Measurements from ENCODE around the gene PLEKHM3.

The PLEKHM3 gene

GRCh38 chr2:207929923-207930322, 95.4 kb downstream of the PLEKHM3 start:
- TF ChIP-seq CTCF (IDR thresholded peaks at IDR 0.05; ENCODE audit: low read depth, low read length) = no peak
- no peak for DNase-seq (ENCODE audit: low read depth in 2 of 2)
- H3K4me3 ChIP-seq (replicated peaks in 1 of 2; ENCODE audit: low read depth in 2 of 2, low read length in 2 of 2) = no peak overlapping the region

- H3K4me3 ChIP-seq (replicated peaks in 1 of 2; ENCODE audit: low read depth in 2 of 2, low read length in 2 of 2) = no peak overlapping the region
- TF ChIP-seq CTCF (IDR thresholded peaks at IDR 0.05; ENCODE audit: low read depth, low read length) = no peak
- DNase-seq (ENCODE audit: low read depth in 2 of 2) = peak in 1 of 2 donors; percentile 5
Observed at GRCh38 chr2:207928079-207928478, 97.2 kb downstream of the PLEKHM3 start.

- TF ChIP-seq CTCF (IDR thresholded peaks at IDR 0.05; ENCODE audit: low read depth, low read length) = no peak
- DNase-seq (ENCODE audit: low read depth in 2 of 2) = peak in 1 of 2 donors; percentile 19
- H3K4me3 ChIP-seq (replicated peaks in 1 of 2; ENCODE audit: low read depth in 2 of 2, low read length in 2 of 2) = no peak overlapping the region
Observed at GRCh38 chr2:207926989-207927300, 98.4 kb downstream of the PLEKHM3 start.

GRCh38 chr2:207926133-207926988, 99.0 kb downstream of the PLEKHM3 start:
- no peak for TF ChIP-seq CTCF (IDR thresholded peaks at IDR 0.05; ENCODE audit: low read depth, low read length)
- peak overlapping the region in 1 of 2 donors; percentile 19 for H3K4me3 ChIP-seq (replicated peaks in 1 of 2; ENCODE audit: low read depth in 2 of 2, low read length in 2 of 2)
- DNase-seq (ENCODE audit: low read depth in 2 of 2) = peak; percentile 76 to 96

GRCh38 chr2:207925601-207926000, 99.7 kb downstream of the PLEKHM3 start:
- no peak for TF ChIP-seq CTCF (IDR thresholded peaks at IDR 0.05; ENCODE audit: low read depth, low read length)
- no peak for DNase-seq (ENCODE audit: low read depth in 2 of 2)
- H3K4me3 ChIP-seq (replicated peaks in 1 of 2; ENCODE audit: low read depth in 2 of 2, low read length in 2 of 2) = peak overlapping the region in 1 of 2 donors; percentile 19

GRCh38 chr2:207921606-207922005, 103.7 kb downstream of the PLEKHM3 start:
- no peak for TF ChIP-seq CTCF (IDR thresholded peaks at IDR 0.05; ENCODE audit: low read depth, low read length)
- no peak overlapping the region for H3K4me3 ChIP-seq (replicated peaks in 1 of 2; ENCODE audit: low read depth in 2 of 2, low read length in 2 of 2)
- no peak for DNase-seq (ENCODE audit: low read depth in 2 of 2)

GRCh38 chr2:207920721-207921120, 104.6 kb downstream of the PLEKHM3 start:
- no peak for DNase-seq (ENCODE audit: low read depth in 2 of 2)
- TF ChIP-seq CTCF (IDR thresholded peaks at IDR 0.05; ENCODE audit: low read depth, low read length) = no peak
- no peak overlapping the region for H3K4me3 ChIP-seq (replicated peaks in 1 of 2; ENCODE audit: low read depth in 2 of 2, low read length in 2 of 2)
